Femur (tissue), 1 donor: ENCODE data around the gene DIAPH1.

ENCODE experiments used
- DNase-seq: peaks from one replicate; pipeline ENCODE4 v3.0.0-alpha.2; 2017

The DIAPH1 gene

GRCh38 chr5:141476132-141476911 is 142.5 kb downstream of the DIAPH1 start:
- DNase-seq: peak; percentile 91

GRCh38 chr5:141475625-141476131 is 143.1 kb downstream of the DIAPH1 start, which contains the start of gene PCDHGC3:
Gene PCDHGC3, plus strand, starts transcription at chr5:141475966. Its CDS starts 151 bp downstream, at chr5:141476117.
- DNase-seq: peak; percentile 97

GRCh38 chr5:141465351-141465750 is 153.4 kb downstream of the DIAPH1 start:
- DNase-seq: no peak
